IPS-18c (cell line): ENCODE data around the gene RPL22.

ENCODE experiments used
- H3K4me3 ChIP-seq: 2 replicates; pipeline ENCODE4 v1.7.0; 2013; ENCODE audit warnings: low read depth, mild to moderate bottlenecking, low read length, moderate library complexity; ENCODE audit not compliant: insufficient read depth
- H3K9me3 ChIP-seq: one replicate; pipeline ENCODE4 v1.6.1; 2013; ENCODE audit warnings: mild to moderate bottlenecking, low read length, moderate library complexity; ENCODE audit not compliant: control insufficient read depth, insufficient read depth

The RPL22 gene

GRCh38 chr1:6208723-6209660 is 9.6 kb upstream of the RPL22 start:
- peak overlapping the region; percentile 58 for H3K4me3 ChIP-seq
- H3K9me3 ChIP-seq = no peaks in the 10 kb centered on the region

- no peaks in the 10 kb centered on the region for H3K9me3 ChIP-seq
- H3K4me3 ChIP-seq = no peak overlapping the region; the same call in 1 of the 2 replicates
Observed at GRCh38 chr1:6207921-6208320, 8.5 kb upstream of the RPL22 start.

DNA sequence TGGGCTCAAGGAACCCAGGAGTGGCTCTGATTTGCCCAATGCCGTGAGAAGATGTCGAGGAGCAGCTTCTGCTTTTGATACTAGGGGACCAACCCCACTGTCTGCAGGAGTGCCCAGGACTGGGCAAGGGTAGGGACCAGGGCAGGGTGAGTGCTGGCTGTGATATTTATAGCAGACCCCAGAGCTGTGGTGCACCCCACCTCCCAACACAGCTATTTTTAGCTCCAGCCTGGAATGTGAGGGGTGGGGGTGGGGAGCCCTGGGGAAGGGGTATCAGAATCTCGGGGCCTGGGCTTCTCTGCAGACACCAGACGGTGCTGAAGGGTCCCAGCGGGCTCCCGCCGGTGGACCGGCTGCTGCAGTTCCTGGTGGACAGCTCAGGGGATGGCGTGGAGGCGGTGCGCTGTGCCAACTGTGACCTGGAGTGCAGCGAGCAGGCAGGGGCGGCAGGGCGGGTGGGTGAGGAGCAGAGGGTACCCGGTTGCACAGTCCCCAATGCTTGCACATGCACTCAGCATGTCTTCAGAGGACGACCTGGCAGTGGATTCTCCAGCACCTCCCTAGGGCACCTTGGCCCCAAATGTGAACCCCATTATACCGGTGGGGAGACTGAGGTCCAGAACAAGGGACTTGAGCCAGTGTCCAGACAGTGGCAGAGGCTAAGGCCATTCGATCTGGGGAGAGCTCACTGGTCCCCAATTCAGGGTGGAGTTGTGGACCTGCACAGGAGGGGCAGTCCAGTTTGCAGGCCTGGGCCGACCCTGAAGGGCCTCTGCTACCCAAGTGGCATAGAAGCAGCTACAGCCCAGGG is 7.9 kb upstream of the RPL22 start:
- no peaks in the 10 kb centered on the region for H3K9me3 ChIP-seq
- H3K4me3 ChIP-seq = peak overlapping the region; percentile 20

GRCh38 chr1:6206520-6206855 is 7.1 kb upstream of the RPL22 start:
- Histone ChIP-seq H3K9me3 (no peaks in the 10 kb centered on the region), H3K4me3 (peak overlapping the region; percentile 63; the same call in 1 of the 2 replicates)

GRCh38 chr1:6205849-6206519 is 6.6 kb upstream of the RPL22 start, which contains the start of gene RNF207:
Gene RNF207 (plus strand): TSS chr1:6206119. CDS start chr1:6206536, 417 bp downstream.
- no peaks in the 10 kb centered on the region for H3K9me3 ChIP-seq
- H3K4me3 ChIP-seq = peak within 1 kb of the TSS; percentile 63

- Histone ChIP-seq H3K4me3 (no peak overlapping the region), H3K9me3 (no peaks in the 10 kb centered on the region)
Observed at GRCh38 chr1:6202256-6202655, 2.9 kb upstream of the RPL22 start.

- no peaks in the 10 kb centered on the region for H3K9me3 ChIP-seq
- peak overlapping the region; percentile 93 for H3K4me3 ChIP-seq
Observed at GRCh38 chr1:6200188-6200809, 904 bp upstream of the RPL22 start.

DNA sequence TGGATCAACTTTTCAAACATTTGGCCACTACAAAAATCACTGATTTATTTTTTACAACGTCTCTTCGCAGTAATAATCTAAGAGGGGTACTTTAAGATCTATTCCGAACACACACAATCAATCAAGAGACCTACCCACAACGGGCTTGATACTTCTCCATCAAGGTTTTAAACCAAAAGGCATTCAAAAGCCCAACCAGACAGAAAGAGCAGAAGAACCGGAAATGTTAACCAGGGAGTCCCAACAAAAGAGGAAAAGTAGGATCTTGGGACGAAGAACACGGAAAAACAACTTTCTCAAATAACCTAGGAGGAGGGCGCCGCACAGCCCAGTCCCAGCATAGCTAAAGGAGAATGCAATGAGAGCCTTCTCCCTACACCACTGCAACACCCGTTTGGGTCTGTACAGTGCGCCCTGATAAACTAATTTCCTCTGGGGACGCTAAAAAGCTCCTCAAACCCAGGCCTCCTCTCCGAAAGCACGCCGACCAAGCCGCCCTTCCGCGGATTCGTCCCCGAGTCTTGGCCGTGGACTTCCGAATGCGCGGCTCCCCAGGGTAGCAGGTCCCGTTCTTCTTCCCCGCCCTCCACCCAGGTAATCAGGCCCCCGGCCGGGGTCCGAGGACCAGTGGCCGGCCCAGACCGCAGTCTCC is 623 bp downstream of the RPL22 start:
- Histone ChIP-seq H3K9me3 (no peaks in the 10 kb centered on the region), H3K4me3 (peak overlapping the region; percentile 93)

DNA sequence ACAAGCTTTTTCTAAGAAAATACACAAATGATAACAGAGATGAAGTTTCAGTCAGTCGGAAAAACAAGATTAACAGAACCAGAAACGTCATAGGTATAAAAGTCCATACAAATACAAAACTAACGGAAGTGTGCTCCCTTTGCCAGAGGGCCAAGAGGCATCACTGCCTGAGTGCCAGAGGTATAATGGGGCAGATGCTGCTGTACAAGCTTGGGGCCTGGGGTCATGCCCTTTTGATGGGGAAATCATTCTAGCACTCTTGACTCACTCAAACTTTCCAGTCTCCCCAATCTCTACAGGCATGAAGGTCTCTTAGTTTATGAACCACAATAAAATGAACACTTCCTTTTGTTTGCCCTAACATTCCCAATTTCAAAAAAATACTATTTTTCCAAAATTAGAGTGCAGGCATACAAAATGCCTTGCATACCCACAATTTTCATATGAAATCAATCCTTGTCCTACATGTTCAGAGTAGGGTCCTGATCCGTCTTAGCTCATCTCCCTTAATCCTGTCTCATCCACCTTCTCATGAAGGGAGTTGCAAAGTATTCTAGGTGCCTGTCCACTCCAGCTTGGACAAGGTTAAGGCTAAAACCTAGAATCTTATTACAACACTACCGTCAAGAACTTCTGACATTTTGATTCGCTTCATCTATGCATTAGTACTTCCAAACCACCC is 1.5 kb downstream of the RPL22 start:
- H3K4me3 ChIP-seq = peak overlapping the region; percentile 93
- no peaks in the 10 kb centered on the region for H3K9me3 ChIP-seq

GRCh38 chr1:6191968-6192367 is 7.4 kb downstream of the RPL22 start:
- Histone ChIP-seq H3K9me3 (peaks cover 2% of the 10 kb centered on the region), H3K4me3 (no peak overlapping the region)

- Histone ChIP-seq H3K9me3 (peaks cover 2% of the 10 kb centered on the region), H3K4me3 (no peak overlapping the region)
Observed at GRCh38 chr1:6188466-6188865, 10.9 kb downstream of the RPL22 start.

DNA sequence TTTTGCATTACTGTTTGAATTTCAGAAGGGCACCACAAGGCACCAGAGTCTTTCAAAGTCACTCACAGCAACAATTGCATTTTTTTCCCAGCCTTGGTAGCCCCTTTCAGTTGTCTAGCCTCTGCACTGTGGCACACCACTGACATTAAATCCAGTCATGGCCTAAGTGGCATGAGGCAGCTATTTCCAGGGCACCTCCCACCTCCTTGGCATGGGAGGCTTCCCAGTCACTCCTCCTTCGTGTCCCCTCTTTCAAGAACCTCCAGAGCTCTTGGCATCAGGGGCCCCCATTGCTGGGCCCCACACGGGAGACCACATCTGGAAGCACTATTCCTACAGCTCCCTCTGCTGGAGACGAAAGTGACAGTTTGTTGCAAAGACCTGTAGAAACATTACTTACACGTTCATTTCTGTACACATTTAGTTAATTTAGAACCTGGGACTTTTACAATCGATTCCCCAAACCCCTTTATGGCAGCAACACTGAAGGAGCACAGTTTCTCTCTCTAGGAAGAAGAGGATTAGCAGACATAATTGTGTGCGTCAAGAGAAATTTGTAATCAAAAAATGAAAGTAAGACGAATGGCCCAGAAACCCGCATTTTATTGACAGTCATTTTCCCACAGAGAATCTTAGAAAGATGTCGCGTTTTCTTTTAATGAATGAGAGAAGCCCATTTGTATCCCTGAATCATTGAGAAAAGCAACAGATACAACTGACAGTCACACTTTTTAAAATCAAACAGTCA is 13.6 kb downstream of the RPL22 start:
- Histone ChIP-seq H3K9me3 (peaks cover 2% of the 10 kb centered on the region), H3K4me3 (no peak overlapping the region)

DNA sequence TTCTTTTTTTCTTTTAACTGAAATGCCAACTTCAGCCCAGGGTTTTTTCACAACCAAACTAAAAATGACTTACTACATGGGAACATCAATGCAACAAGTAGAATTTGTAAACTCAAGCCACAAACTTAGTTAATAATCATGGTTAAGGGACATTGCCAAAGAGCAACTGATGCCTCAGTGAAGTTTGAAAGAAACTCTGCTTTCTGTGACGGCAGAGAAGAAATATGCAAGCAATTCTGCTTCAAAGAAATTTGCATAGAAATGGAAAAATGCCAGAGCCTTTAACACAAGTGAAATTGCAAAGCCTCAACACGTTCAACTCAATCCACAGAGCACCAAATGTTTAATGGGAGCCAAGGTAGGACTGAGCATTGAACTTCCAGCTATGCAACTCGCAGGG is 14.2 kb downstream of the RPL22 start:
- Histone ChIP-seq H3K9me3 (peaks cover 2% of the 10 kb centered on the region), H3K4me3 (no peak overlapping the region)

- peaks cover 2% of the 10 kb centered on the region for H3K9me3 ChIP-seq
- no peak overlapping the region for H3K4me3 ChIP-seq
Observed at GRCh38 chr1:6184083-6184783, 15.2 kb downstream of the RPL22 start.

GRCh38 chr1:6183520-6183989 is 15.8 kb downstream of the RPL22 start:
- peaks cover 2% of the 10 kb centered on the region for H3K9me3 ChIP-seq
- no peak overlapping the region for H3K4me3 ChIP-seq
